ENCODE results near the gene PAQR6.

The PAQR6 gene

DNA sequence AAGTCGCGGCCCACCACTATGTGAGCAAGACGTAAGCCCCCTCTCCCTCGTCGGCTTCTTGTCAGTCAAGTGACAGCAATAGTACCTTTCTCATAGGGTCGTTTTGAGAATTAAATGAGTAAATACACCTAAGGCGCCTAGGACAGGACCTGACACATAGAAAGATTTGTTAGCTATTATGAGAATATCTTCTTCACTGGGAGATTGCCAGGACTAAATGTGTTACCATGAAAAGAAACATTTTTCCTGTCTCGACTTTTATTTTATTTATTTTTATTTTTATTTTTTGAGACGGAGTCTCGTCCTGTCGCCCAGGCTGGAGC is 34.3 kb downstream of the PAQR6 start:
- no peaks in the 10 kb centered on the region for H3K27me3 ChIP-seq (ENCODE audit: control insufficient read depth, insufficient read depth, low read length)
- H3K9ac ChIP-seq (ENCODE audit: low read depth, low read length) = peak overlapping the region; percentile 99
- H3K9me3 ChIP-seq (ENCODE audit: control insufficient read depth, insufficient read depth, low read length) = no peaks in the 10 kb centered on the region
- H3K36me3 ChIP-seq (ENCODE audit: control insufficient read depth, insufficient read depth, low read length) = peaks cover 41% of the 10 kb centered on the region
- peaks cover 18% of the 10 kb centered on the region for H3K4me1 ChIP-seq (ENCODE audit: control insufficient read depth, insufficient read depth, low read length)
- H3K4me3 ChIP-seq (ENCODE audit: low read depth, low read length) = peak overlapping the region; percentile 95
- H3K27ac ChIP-seq (ENCODE audit: low read depth, low read length) = peak overlapping the region; percentile 100

DNA sequence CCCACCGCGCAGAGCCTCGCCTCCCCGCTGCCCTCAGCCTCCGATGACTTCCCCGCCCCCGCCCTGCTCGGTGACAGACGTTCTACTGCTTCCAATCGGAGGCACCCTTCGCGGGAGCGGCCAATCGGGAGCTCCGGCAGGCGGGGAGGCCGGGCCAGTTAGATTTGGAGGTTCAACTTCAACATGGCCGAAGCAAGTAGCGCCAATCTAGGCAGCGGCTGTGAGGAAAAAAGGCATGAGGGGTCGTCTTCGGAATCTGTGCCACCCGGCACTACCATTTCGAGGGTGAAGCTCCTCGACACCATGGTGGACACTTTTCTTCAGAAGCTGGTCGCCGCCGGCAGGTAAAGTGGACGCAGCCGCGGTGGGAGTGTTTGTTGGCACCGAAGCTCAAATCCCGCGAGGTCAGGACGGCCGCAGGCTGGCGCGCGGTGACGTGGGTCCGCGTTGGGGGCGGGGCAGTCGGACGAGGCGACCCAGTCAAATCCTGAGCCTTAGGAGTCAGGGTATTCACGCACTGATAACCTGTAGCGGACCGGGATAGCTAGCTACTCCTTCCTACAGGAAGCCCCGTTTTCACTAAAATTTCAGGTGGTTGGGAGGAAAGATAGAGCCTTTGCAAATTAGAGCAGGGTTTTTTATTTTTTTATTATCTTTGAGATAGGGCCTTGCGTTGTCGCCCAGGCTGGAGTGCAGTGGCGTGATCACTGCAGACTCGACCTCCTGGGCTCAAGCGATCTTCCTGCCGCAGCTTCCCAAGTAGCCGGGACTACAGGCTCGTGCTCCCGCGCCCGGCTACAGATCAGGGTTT is 34.8 kb downstream of the PAQR6 start, which contains the start of gene PMF1:
PMF1 (plus strand) TSS at position 175 of the 811 bp plus-strand sequence; CDS start at position 184, 9 bp downstream.
- H3K27me3 ChIP-seq (ENCODE audit: control insufficient read depth, insufficient read depth, low read length) = no peaks in the 10 kb centered on the region
- H3K36me3 ChIP-seq (ENCODE audit: control insufficient read depth, insufficient read depth, low read length) = peaks cover 47% of the 10 kb centered on the region
- peak within 1 kb of the TSS; percentile 100 for H3K27ac ChIP-seq (ENCODE audit: low read depth, low read length)
- H3K9me3 ChIP-seq (ENCODE audit: control insufficient read depth, insufficient read depth, low read length) = no peaks in the 10 kb centered on the region
- peak within 1 kb of the TSS; percentile 99 for H3K9ac ChIP-seq (ENCODE audit: low read depth, low read length)
- H3K4me1 ChIP-seq (ENCODE audit: control insufficient read depth, insufficient read depth, low read length) = peaks cover 22% of the 10 kb centered on the region
- H3K4me3 ChIP-seq (ENCODE audit: low read depth, low read length) = peak within 1 kb of the TSS; percentile 95

DNA sequence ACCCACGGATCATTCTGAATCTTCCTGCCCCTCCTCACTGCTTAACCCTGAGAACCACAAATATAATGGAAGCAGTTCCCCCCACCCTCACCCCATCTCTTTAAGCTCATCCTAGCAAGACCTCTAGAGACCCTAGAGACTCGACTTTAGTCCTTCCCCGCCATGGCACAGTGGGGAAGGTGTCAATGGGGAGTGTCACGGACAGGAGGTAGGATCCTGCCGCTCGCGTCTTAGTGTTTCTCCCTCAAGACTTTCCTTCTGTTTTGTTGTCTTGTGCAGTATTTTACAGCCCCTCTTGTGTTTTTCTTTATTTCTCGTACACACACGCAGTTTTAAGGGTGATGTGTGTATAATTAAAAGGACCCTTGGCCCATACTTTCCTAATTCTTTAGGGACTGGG is 35.7 kb downstream of the PAQR6 start:
- Histone ChIP-seq H3K9ac (ENCODE audit: low read depth, low read length) (peak overlapping the region; percentile 70), H3K27me3 (ENCODE audit: control insufficient read depth, insufficient read depth, low read length) (no peaks in the 10 kb centered on the region), H3K4me1 (ENCODE audit: control insufficient read depth, insufficient read depth, low read length) (peaks cover 22% of the 10 kb centered on the region), H3K36me3 (ENCODE audit: control insufficient read depth, insufficient read depth, low read length) (peaks cover 54% of the 10 kb centered on the region), H3K4me3 (ENCODE audit: low read depth, low read length) (peak overlapping the region; percentile 95), H3K9me3 (ENCODE audit: control insufficient read depth, insufficient read depth, low read length) (no peaks in the 10 kb centered on the region), H3K27ac (ENCODE audit: low read depth, low read length) (peak overlapping the region; percentile 100)

DNA sequence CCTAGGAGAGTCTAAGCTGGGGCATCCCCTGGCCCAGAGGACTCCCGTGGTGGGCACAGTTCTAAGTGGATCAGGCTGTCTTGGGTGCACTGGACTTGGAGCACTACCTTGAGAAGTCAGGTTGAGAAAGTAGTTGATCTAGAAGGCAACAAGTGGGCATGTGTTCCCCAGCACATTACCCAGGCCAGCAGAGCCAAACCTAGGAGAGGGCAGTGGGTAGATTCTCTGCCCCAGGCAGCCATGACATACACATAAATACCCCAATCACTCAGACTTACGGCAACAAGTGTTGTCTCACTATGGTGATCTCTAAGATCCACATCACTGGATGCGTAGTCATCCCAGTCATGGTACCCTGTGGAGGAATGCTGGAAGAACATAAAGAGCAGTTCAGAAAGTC is 36.6 kb downstream of the PAQR6 start:
- peaks cover 22% of the 10 kb centered on the region for H3K4me1 ChIP-seq (ENCODE audit: control insufficient read depth, insufficient read depth, low read length)
- H3K36me3 ChIP-seq (ENCODE audit: control insufficient read depth, insufficient read depth, low read length) = peaks cover 60% of the 10 kb centered on the region
- no peak overlapping the region for H3K27ac ChIP-seq (ENCODE audit: low read depth, low read length)
- H3K4me3 ChIP-seq (ENCODE audit: low read depth, low read length) = no peak overlapping the region
- H3K9me3 ChIP-seq (ENCODE audit: control insufficient read depth, insufficient read depth, low read length) = no peaks in the 10 kb centered on the region
- no peak overlapping the region for H3K9ac ChIP-seq (ENCODE audit: low read depth, low read length)
- no peaks in the 10 kb centered on the region for H3K27me3 ChIP-seq (ENCODE audit: control insufficient read depth, insufficient read depth, low read length)

DNA sequence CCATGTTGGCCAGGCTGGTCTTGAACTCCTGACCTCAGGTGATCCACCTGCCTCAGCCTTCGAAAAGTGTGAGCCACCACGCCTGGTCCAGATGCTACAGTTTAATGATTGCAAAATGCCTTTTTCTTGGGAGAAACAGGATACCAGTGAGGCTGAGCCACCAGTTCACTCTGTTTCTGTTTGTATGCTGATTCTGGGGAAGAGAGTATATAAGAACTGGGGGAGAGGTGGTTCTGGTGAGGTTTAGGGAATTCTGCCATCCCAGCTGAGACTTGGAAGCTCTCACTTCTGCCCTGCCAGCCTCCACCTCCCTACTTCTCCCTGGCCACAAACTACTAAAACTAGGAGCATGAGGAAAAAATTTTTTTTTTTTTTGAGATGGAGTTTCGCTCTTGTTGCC is 43.2 kb downstream of the PAQR6 start:
- Histone ChIP-seq H3K9ac (ENCODE audit: low read depth, low read length) (no peak overlapping the region), H3K4me3 (ENCODE audit: low read depth, low read length) (no peak overlapping the region), H3K27me3 (ENCODE audit: control insufficient read depth, insufficient read depth, low read length) (no peaks in the 10 kb centered on the region), H3K27ac (ENCODE audit: low read depth, low read length) (no peak overlapping the region), H3K9me3 (ENCODE audit: control insufficient read depth, insufficient read depth, low read length) (no peaks in the 10 kb centered on the region), H3K36me3 (ENCODE audit: control insufficient read depth, insufficient read depth, low read length) (peaks cover 61% of the 10 kb centered on the region), H3K4me1 (ENCODE audit: control insufficient read depth, insufficient read depth, low read length) (peaks cover 12% of the 10 kb centered on the region)

DNA sequence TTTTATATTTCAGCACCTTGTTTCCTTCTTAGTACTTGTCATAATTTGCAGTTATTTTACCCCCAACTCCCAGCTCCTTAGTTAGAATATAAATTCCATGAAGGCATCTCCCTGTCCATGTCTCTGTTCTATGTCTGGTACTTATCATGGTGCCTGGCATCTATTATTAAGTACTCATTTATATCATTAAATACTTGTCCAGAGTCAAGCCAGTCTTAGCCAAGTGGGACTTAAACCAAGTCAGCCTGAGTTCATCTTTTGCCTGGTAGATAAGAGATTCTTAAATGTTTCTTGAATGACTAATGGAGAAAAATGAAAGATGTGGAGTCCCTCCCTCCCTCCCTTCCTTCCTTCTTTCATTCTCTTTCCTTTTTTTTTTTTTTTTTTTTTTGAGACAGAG is 44.5 kb downstream of the PAQR6 start:
- no peak overlapping the region for H3K27ac ChIP-seq (ENCODE audit: low read depth, low read length)
- peaks cover under 1% of the 10 kb centered on the region for H3K4me1 ChIP-seq (ENCODE audit: control insufficient read depth, insufficient read depth, low read length)
- H3K9ac ChIP-seq (ENCODE audit: low read depth, low read length) = no peak overlapping the region
- H3K9me3 ChIP-seq (ENCODE audit: control insufficient read depth, insufficient read depth, low read length) = no peaks in the 10 kb centered on the region
- H3K4me3 ChIP-seq (ENCODE audit: low read depth, low read length) = no peak overlapping the region
- H3K36me3 ChIP-seq (ENCODE audit: control insufficient read depth, insufficient read depth, low read length) = peaks cover 62% of the 10 kb centered on the region
- no peaks in the 10 kb centered on the region for H3K27me3 ChIP-seq (ENCODE audit: control insufficient read depth, insufficient read depth, low read length)

DNA sequence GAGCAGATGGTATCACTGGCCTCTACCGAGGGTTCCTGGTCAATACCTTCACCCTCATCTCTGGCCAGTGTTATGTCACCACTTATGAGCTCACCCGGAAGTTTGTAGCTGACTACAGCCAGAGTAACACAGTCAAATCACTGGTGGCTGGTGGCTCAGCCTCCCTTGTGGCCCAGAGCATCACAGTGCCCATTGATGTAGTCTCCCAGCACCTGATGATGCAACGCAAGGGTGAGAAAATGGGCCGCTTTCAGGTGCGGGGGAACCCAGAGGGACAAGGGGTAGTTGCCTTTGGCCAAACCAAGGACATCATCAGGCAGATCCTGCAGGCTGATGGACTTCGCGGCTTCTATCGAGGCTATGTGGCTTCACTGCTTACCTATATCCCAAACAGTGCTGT is 47.8 kb downstream of the PAQR6 start:
- no peaks in the 10 kb centered on the region for H3K27me3 ChIP-seq (ENCODE audit: control insufficient read depth, insufficient read depth, low read length)
- no peak overlapping the region for H3K27ac ChIP-seq (ENCODE audit: low read depth, low read length)
- H3K4me3 ChIP-seq (ENCODE audit: low read depth, low read length) = no peak overlapping the region
- H3K36me3 ChIP-seq (ENCODE audit: control insufficient read depth, insufficient read depth, low read length) = peaks cover 50% of the 10 kb centered on the region
- H3K9me3 ChIP-seq (ENCODE audit: control insufficient read depth, insufficient read depth, low read length) = no peaks in the 10 kb centered on the region
- no peak overlapping the region for H3K9ac ChIP-seq (ENCODE audit: low read depth, low read length)
- no peaks in the 10 kb centered on the region; the same call in 1 of the 2 replicates for H3K4me1 ChIP-seq (ENCODE audit: control insufficient read depth, insufficient read depth, low read length)

DNA sequence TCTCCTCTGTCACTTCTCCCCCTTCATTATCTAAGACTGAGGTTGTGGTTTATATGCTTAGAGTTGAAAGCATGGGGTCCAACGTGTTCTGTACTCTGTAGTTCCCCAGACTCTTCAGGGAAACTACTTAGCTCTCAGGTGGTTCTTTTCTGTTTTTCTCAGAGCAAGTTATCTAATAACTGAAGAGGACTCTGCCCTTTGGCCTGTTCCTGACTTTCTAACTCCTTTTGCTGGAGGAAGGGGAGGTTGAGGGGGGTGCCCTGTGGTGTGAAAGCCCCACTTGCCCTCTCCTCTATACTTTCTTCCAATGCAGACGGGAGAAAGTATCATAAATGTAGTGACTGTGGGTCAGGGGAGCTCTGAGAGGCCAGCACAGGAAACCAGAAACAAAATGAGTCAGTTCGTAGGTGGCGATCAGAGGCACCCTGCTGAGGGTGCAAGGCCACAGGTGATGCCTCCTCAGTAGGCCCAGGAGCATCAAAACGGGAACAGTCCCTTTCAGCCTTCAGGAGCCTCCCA is 49.0 kb downstream of the PAQR6 start:
- no peaks in the 10 kb centered on the region; the same call in 1 of the 2 replicates for H3K4me1 ChIP-seq (ENCODE audit: control insufficient read depth, insufficient read depth, low read length)
- peak overlapping the region; percentile 7 for H3K27ac ChIP-seq (ENCODE audit: low read depth, low read length)
- H3K36me3 ChIP-seq (ENCODE audit: control insufficient read depth, insufficient read depth, low read length) = peaks cover 50% of the 10 kb centered on the region
- no peak overlapping the region for H3K4me3 ChIP-seq (ENCODE audit: low read depth, low read length)
- H3K9me3 ChIP-seq (ENCODE audit: control insufficient read depth, insufficient read depth, low read length) = no peaks in the 10 kb centered on the region
- no peaks in the 10 kb centered on the region for H3K27me3 ChIP-seq (ENCODE audit: control insufficient read depth, insufficient read depth, low read length)
- H3K9ac ChIP-seq (ENCODE audit: low read depth, low read length) = no peak overlapping the region

DNA sequence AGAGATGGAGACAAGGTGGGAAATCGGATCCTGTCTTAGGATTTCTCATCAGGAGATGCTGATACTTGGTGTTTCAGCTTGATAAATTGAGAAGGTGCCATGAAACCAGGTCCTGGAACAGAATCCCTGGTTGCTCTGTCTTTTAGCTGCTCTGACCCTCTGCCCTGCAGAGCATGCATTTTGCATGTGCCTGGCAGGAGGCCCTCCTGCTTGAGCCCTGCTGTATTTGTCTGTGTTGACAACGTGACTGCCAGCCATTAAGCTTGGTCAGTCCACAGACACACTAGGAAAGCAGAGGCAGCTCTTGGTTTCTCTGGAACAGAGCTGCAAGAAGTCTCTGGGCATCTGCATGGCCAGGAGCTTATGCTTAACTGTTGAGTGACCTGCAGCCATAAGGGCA is 51.4 kb downstream of the PAQR6 start:
- no peaks in the 10 kb centered on the region for H3K9me3 ChIP-seq (ENCODE audit: control insufficient read depth, insufficient read depth, low read length)
- H3K27ac ChIP-seq (ENCODE audit: low read depth, low read length) = no peak overlapping the region
- peaks cover 34% of the 10 kb centered on the region for H3K36me3 ChIP-seq (ENCODE audit: control insufficient read depth, insufficient read depth, low read length)
- no peak overlapping the region for H3K4me3 ChIP-seq (ENCODE audit: low read depth, low read length)
- no peak overlapping the region for H3K9ac ChIP-seq (ENCODE audit: low read depth, low read length)
- no peaks in the 10 kb centered on the region; the same call in 1 of the 2 replicates for H3K4me1 ChIP-seq (ENCODE audit: control insufficient read depth, insufficient read depth, low read length)
- no peaks in the 10 kb centered on the region for H3K27me3 ChIP-seq (ENCODE audit: control insufficient read depth, insufficient read depth, low read length)

DNA sequence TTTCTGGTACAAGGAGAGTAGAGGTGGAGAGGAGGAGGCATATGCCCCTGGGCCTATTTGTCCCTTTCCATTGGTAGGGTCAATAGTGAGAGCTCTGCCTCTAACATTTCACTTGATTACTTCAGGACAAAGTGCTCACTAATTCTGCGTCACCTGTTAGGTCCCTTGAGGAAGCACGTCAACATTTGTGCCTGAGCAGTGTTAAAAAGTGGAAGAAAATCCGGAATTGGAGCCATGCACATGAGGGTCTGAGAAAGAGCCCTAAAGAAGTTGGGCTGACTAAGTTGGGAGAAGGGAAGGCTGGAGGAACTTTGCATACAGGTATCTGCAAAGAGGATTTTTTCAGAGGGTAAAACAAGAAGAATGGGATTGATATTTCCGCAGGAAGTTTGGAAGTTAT is 52.0 kb downstream of the PAQR6 start:
- no peak overlapping the region for H3K4me3 ChIP-seq (ENCODE audit: low read depth, low read length)
- no peaks in the 10 kb centered on the region for H3K27me3 ChIP-seq (ENCODE audit: control insufficient read depth, insufficient read depth, low read length)
- peaks cover 34% of the 10 kb centered on the region for H3K36me3 ChIP-seq (ENCODE audit: control insufficient read depth, insufficient read depth, low read length)
- no peak overlapping the region for H3K9ac ChIP-seq (ENCODE audit: low read depth, low read length)
- no peaks in the 10 kb centered on the region for H3K9me3 ChIP-seq (ENCODE audit: control insufficient read depth, insufficient read depth, low read length)
- H3K4me1 ChIP-seq (ENCODE audit: control insufficient read depth, insufficient read depth, low read length) = no peaks in the 10 kb centered on the region; the same call in 1 of the 2 replicates
- no peak overlapping the region for H3K27ac ChIP-seq (ENCODE audit: low read depth, low read length)

DNA sequence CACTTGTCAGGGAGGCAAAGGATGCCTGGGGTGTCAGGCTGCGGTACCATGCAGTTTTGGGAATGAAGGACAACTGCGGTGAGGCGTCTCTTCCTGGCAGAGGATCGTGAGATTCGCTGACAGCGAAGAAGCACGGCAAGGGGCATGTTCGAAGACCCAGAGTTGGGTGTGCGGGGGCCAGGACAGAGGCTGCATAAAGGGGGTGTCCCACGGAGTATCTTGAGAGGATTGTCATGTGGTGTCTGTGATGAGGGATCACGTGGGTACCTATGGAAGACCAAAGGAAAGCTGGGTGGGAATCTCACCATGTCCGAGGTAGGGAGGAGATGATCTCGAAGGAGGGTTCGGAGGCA is 53.6 kb downstream of the PAQR6 start:
- H3K9me3 ChIP-seq (ENCODE audit: control insufficient read depth, insufficient read depth, low read length) = 0 out of 2 replicates have a peak, but pooled peaks cover under 1% of the 10 kb centered on the region
- H3K4me3 ChIP-seq (ENCODE audit: low read depth, low read length) = peak overlapping the region; percentile 92
- H3K36me3 ChIP-seq (ENCODE audit: control insufficient read depth, insufficient read depth, low read length) = peaks cover 20% of the 10 kb centered on the region
- no peaks in the 10 kb centered on the region; the same call in 1 of the 2 replicates for H3K4me1 ChIP-seq (ENCODE audit: control insufficient read depth, insufficient read depth, low read length)
- H3K9ac ChIP-seq (ENCODE audit: low read depth, low read length) = peak overlapping the region; percentile 38; the same call in 1 of the 2 replicates
- no peaks in the 10 kb centered on the region for H3K27me3 ChIP-seq (ENCODE audit: control insufficient read depth, insufficient read depth, low read length)
- H3K27ac ChIP-seq (ENCODE audit: low read depth, low read length) = peak overlapping the region; percentile 58

All from HUES48 (cell line).